Gastrocnemius medialis (tissue), 4 donors: ENCODE results near the gene IL17D.

ENCODE experiments used
- CTCF ChIP-seq, 5 experiments: fragments of 450-650 bp in 3 of 5; fragments of 200-600 bp in 2 of 5; sonication (generic) in 2 of 5; IDR thresholded peaks in 4 of 5; conservative IDR thresholded peaks in 1 of 5; 1 replicate in 4 of 5; 2 replicates in 1 of 5; pipeline ENCODE4 v1.5.1; 2016 to 2019; ENCODE audit warnings: antibody characterized with exemption in 5 of 5, mild to moderate bottlenecking in 3 of 5, moderate library complexity in 3 of 5
- POLR2A ChIP-seq, 2 donors: fragments of 450-650 bp; IDR thresholded peaks; one replicate each; pipeline ENCODE4 v1.6.1; 2017; ENCODE audit warnings: antibody characterized with exemption in 2 of 2, mild to moderate bottlenecking in 2 of 2, moderate library complexity in 2 of 2

GRCh38 chr13:20706661-20707060 is 3.2 kb downstream of the IL17D start:
- no peak for TF ChIP-seq CTCF (IDR thresholded peaks at IDR 0.05 in 4 of 5, conservative IDR thresholded peaks at IDR 0.05 in 1 of 5)
- TF ChIP-seq POLR2A (IDR thresholded peaks at IDR 0.05): no peak
